Spleen (tissue), 11 donors: ENCODE measurements around the gene DMAC2. TPM values are rescaled to one million over a fixed set of nuclear protein-coding genes. Genes with fewer than 3 reads are reported as not detected.

Experiments used
- DNase-seq: peaks from one replicate; pipeline ENCODE4 v3.0.0-alpha.2; 2020
- H3K27ac ChIP-seq, 8 donors: fragments of 200-600 bp; sonication (generic) in 7 of 8; 1 replicate in 4 of 8; 2 replicates in 4 of 8; pipeline versions ENCODE4 v1.5.0 to v1.8.0; 2016 to 2021; ENCODE audit warnings: inconsistent platforms in 4 of 8, mild to moderate bottlenecking in 4 of 8, moderate library complexity in 1 of 8
- H3K27me3 ChIP-seq, 7 donors: fragments of 200-600 bp; sonication (generic) in 6 of 7; replicated peaks in 1 of 7; 1 replicate in 4 of 7; 2 replicates in 3 of 7; pipeline versions ENCODE4 v1.5.0 to v1.8.0; 2016 to 2021; ENCODE audit warnings: inconsistent platforms in 3 of 7, mild to moderate bottlenecking in 1 of 7
- H3K36me3 ChIP-seq, 6 donors: fragments of 200-600 bp; sonication (generic) in 5 of 6; 1 replicate in 4 of 6; 2 replicates in 2 of 6; pipeline versions ENCODE4 v1.5.0 to v1.8.0; 2016 to 2021; ENCODE audit warnings: inconsistent platforms in 2 of 6
- H3K4me1 ChIP-seq, 6 donors: fragments of 200-600 bp; sonication (generic) in 5 of 6; 1 replicate in 3 of 6; 2 replicates in 3 of 6; pipeline versions ENCODE4 v1.5.0 to v1.8.0; 2016 to 2021; ENCODE audit warnings: inconsistent platforms in 3 of 6
- H3K4me3 ChIP-seq, 8 donors: fragments of 200-600 bp; sonication (generic) in 7 of 8; 1 replicate in 4 of 8; 2 replicates in 4 of 8; pipeline versions ENCODE4 v1.5.0 to v1.8.0; 2016 to 2021; ENCODE audit warnings: inconsistent platforms in 4 of 8, mild to moderate bottlenecking in 4 of 8, moderate library complexity in 2 of 8
- H3K9me3 ChIP-seq, 8 donors: fragments of 200-600 bp; sonication (generic) in 7 of 8; 1 replicate in 4 of 8; 2 replicates in 4 of 8; pipeline versions ENCODE4 v1.5.0 to v1.8.0; 2016 to 2021; ENCODE audit warnings: inconsistent platforms in 4 of 8
- CTCF ChIP-seq, 11 experiments: fragments of 200-600 bp in 7 of 11; fragments of 450-650 bp in 4 of 11; sonication (generic) in 4 of 11; IDR thresholded peaks in 8 of 11; conservative IDR thresholded peaks in 3 of 11; 1 replicate in 7 of 11; 2 replicates in 4 of 11; pipeline versions ENCODE4 v1.4.0 to v1.8.0; 2016 to 2021; ENCODE audit warnings: antibody characterized with exemption in 11 of 11, inconsistent platforms in 4 of 11, mild to moderate bottlenecking in 1 of 11
- POLR2A ChIP-seq, 3 donors: fragments of 450-650 bp; IDR thresholded peaks; one replicate each; pipeline ENCODE4 v1.5.1; 2017; ENCODE audit warnings: antibody characterized with exemption in 3 of 3, mild to moderate bottlenecking in 1 of 3
- POLR2AphosphoS5 ChIP-seq, 3 donors: sonication (generic); formaldehyde crosslinking; IDR thresholded peaks; one replicate each; pipeline ENCODE4 v1.5.1; 2017; ENCODE audit warnings: antibody characterized with exemption in 3 of 3
- WGBS, 5 donors: extraction: QIAGEN DNeasy Blood & Tissue Kit in 3 of 5; methylation state at CpG; one replicate each; pipeline versions ENCODE4 v1.1.5 to v1.1.7; 2013 to 2018; 5-methylcytosine and 5-hydroxymethylcytosine counted together
- intact Hi-C: fragments of 100-400 bp; cut with DNase I; formaldehyde crosslinking; loops from one replicate; pipeline ENCODE4 v1.15.0; 2023; ENCODE audit warnings: low total_unique reads
- polyA plus RNA-seq, 3 donors: library from polyadenylated mRNA; stranded (reverse); fragments of 200-250 nt; gene quantifications; one replicate each; pipeline ENCODE4 v1.2.1, GENCODE V29; 2013
- total RNA-seq, 7 donors: library from RNA; depleted of rRNA in 3 of 7; stranded (reverse); fragments of >200 nt in 3 of 7; fragmentation: NEBNext Ultra II Directional in 4 of 7; extraction: Animal tissue kit (Norgen Biotek cat#: 25700) in 4 of 7; gene quantifications; one replicate each; pipeline versions ENCODE4 v1.1.0 to v1.2.1, GENCODE V29; 2016 to 2021
- donor health status: healthy with polysubstance abuse.
- donor health status: DM: no; HTN: no; CAD: no; lungs with moderate emphysema.
- donor health status: DM: no; HTN: no; CAD: no.
- donor health status: Bipolar disorder and iron deficiency.
- donor health status: healthy.
- donor health status: DM: no; HTN: no; CAD: no.
- donor health status: DM: yes; HTN: yes; CAD: no.

Gene DMAC2
- total and polyA plus RNA-seq, 10 donors, result 19.2 to 36.5 (median 30.1) TPM

DNA sequence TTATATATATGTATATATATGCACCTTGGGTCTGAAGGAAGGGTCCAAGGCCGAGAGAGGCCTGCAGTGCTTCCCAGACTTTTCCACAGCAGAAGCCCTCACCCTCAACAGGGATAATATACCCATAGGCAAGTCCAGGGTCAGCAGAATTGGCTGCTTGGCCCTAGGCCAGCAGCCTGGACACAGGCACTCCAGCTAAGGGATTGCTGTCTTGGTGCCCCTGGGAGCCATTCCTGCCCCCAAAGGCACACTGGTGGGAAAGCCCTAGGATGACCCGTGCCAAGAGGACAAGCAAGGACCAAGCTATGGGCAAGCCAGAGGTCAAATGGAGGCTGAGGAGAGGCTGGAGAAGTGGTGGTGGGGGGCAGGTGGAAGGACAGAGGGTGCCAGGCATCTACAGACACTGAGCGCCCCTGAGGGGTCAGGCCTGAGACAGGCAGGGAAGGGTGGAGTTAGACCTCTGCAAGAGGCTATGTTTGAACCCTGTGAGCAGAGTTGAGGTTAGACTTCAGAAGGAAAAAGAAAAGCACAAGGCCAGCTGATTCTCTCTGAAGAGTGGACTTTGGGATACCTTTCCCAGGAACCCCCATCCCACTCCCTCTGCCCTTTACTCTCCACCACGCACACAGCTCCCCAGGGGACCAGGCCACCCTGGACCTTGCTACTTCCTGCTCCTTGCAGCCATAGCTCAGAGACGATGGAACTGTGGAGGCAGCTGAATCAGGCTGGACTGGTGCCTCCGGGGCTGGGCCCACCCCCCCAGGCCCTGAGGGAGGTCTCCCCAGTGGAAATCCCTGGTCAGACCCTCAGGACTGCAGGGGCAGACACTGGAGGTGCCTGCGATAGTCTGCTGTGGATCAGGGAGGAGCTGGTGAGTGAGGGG, 3.0 kb upstream of the DMAC2 start, which contains the start of gene ERICH4:
Gene ERICH4 (plus strand): TSS at position 684 of the 883 bp plus-strand sequence. CDS start 14 bp downstream, at position 698.
- H3K9me3 ChIP-seq, result no peaks in the 10 kb centered on the region
- H3K4me1 ChIP-seq, result peaks cover 5 to 29% (median 21%) of the 10 kb centered on the region in 6 donors
- WGBS, 5 donors, result 67 to 78% (median 76%) methylated on average over 7 of the region's 7 CpGs
- no peak for TF ChIP-seq POLR2A (IDR thresholded peaks at IDR 0.05)
- TF ChIP-seq POLR2AphosphoS5 (IDR thresholded peaks at IDR 0.05), result no peak
- no peak for TF ChIP-seq CTCF (IDR thresholded peaks at IDR 0.05 in 8 of 11, conservative IDR thresholded peaks at IDR 0.05 in 3 of 11)
- intact Hi-C loops, result no loop called here
- H3K27me3 ChIP-seq, result peaks cover 0 to under 1% (median 0%) of the 10 kb centered on the region in 7 donors
- DNase-seq, result peak; percentile 63
- no peak within 1 kb of the TSS for H3K4me3 ChIP-seq
- H3K27ac ChIP-seq, result no peak within 1 kb of the TSS
- H3K36me3 ChIP-seq, result peaks cover 0 to 7% (median 5%) of the 10 kb centered on the region in 6 donors

- intact Hi-C loops, result no loop called here
- Histone ChIP-seq H3K4me1 (peaks cover 5 to 28% (median 20%) of the 10 kb centered on the region in 6 donors), H3K36me3 (peaks cover 0 to 20% (median 11%) of the 10 kb centered on the region in 6 donors), H3K9me3 (no peaks in the 10 kb centered on the region), H3K27me3 (no peaks in the 10 kb centered on the region), H3K4me3 (no peak overlapping the region), H3K27ac (no peak overlapping the region)
- DNase-seq, result peak; percentile 63
- no peak for TF ChIP-seq POLR2AphosphoS5 (IDR thresholded peaks at IDR 0.05)
- no peak for TF ChIP-seq POLR2A (IDR thresholded peaks at IDR 0.05)
- no peak for TF ChIP-seq CTCF (IDR thresholded peaks at IDR 0.05 in 8 of 11, conservative IDR thresholded peaks at IDR 0.05 in 3 of 11)
- 83 to 90% (median 86%) methylated on average over 14 to 15 of the region's 15 CpGs for WGBS, 5 donors
These were observed 1.7 kb upstream of the DMAC2 start for GRCh38 chr19:41441321-41441945.

GRCh38 chr19:41437944-41438574, 1.7 kb downstream of the DMAC2 start:
- no peak overlapping the region for H3K4me3 ChIP-seq
- WGBS, 5 donors, result 90 to 98% (median 94%) methylated on average over 7 of the region's 7 CpGs
- no peaks in the 10 kb centered on the region for H3K27me3 ChIP-seq
- H3K9me3 ChIP-seq, result no peaks in the 10 kb centered on the region
- no peak for TF ChIP-seq POLR2AphosphoS5 (IDR thresholded peaks at IDR 0.05)
- TF ChIP-seq CTCF (IDR thresholded peaks at IDR 0.05 in 8 of 11, conservative IDR thresholded peaks at IDR 0.05 in 3 of 11), result no peak
- no peak for TF ChIP-seq POLR2A (IDR thresholded peaks at IDR 0.05)
- H3K27ac ChIP-seq, result no peak overlapping the region
- peaks cover 5 to 35% (median 20%) of the 10 kb centered on the region in 6 donors for H3K4me1 ChIP-seq
- no peak for DNase-seq
- H3K36me3 ChIP-seq, result peaks cover 0 to 53% (median 21%) of the 10 kb centered on the region in 6 donors
- intact Hi-C loops, result no loop called here

DNA sequence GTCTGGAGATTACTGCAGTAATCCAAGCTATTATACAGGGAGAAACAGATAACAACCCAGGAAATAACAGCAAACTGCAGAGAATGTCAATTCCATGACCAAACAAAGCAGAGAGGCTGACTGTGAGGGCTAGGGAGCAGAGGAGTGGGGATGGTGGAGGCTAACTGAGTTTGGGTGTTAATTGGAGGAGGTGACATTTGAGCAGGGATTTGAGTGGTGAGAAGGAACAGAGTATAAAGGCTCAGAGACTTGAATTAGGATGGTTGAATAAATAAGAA, 3.1 kb downstream of the DMAC2 start:
- DNase-seq, result no peak
- peaks cover 5 to 38% (median 20%) of the 10 kb centered on the region in 6 donors for H3K4me1 ChIP-seq
- peaks cover 0 to 67% (median 31%) of the 10 kb centered on the region in 6 donors for H3K36me3 ChIP-seq
- intact Hi-C loops, result no loop called here
- no peak overlapping the region for H3K4me3 ChIP-seq
- H3K9me3 ChIP-seq, result no peaks in the 10 kb centered on the region
- H3K27me3 ChIP-seq, result no peaks in the 10 kb centered on the region
- H3K27ac ChIP-seq, result no peak overlapping the region
- TF ChIP-seq POLR2AphosphoS5 (IDR thresholded peaks at IDR 0.05) (no peak), POLR2A (IDR thresholded peaks at IDR 0.05) (no peak), CTCF (IDR thresholded peaks at IDR 0.05 in 8 of 11, conservative IDR thresholded peaks at IDR 0.05 in 3 of 11) (no peak)
